Hematopoietic multipotent progenitor cell treated with erythropoietin and hydrocortisone succinate and interleukin-3 and kit ligand, for 6 days (in vitro differentiated cells): ENCODE results near the gene CD5L.

Source experiments
- DNase-seq: peaks from one replicate; pipeline ENCODE4 v3.0.0-alpha.2; 2015

CD5L gene

GRCh38 chr1:157841708-157842107 is at the start of gene CD5L:
TSS of gene CD5L (minus strand) at chr1:157841808. CDS start at chr1:157841701, 107 bp downstream.
- DNase-seq, result no peak

- peak; percentile 30 for DNase-seq
Measured at GRCh38 chr1:157882580-157882979, 41.0 kb upstream of the CD5L start.

- peak; percentile 14 for DNase-seq
Measured at GRCh38 chr1:157880621-157881020, 39.0 kb upstream of the CD5L start.

GRCh38 chr1:157878059-157878458 is 36.5 kb upstream of the CD5L start:
- DNase-seq, result peak; percentile 60

- no peak for DNase-seq
Measured at GRCh38 chr1:157870490-157870889, 28.9 kb upstream of the CD5L start.

GRCh38 chr1:157868654-157869053 is 27.0 kb upstream of the CD5L start:
- DNase-seq, result no peak

GRCh38 chr1:157862114-157863070 is 20.8 kb upstream of the CD5L start:
- DNase-seq, result no peak

- no peak for DNase-seq
Measured at GRCh38 chr1:157856538-157856937, 14.9 kb upstream of the CD5L start.

- no peak for DNase-seq
Measured at GRCh38 chr1:157852476-157852875, 10.9 kb upstream of the CD5L start.

GRCh38 chr1:157849229-157849875 is 7.7 kb upstream of the CD5L start:
- DNase-seq, result peak; percentile 29

- no peak for DNase-seq
Measured at GRCh38 chr1:157844089-157844830, 2.7 kb upstream of the CD5L start.

GRCh38 chr1:157842939-157843338 is 1.3 kb upstream of the CD5L start:
- DNase-seq, result no peak

GRCh38 chr1:157838966-157839365 is 2.6 kb downstream of the CD5L start:
- no peak for DNase-seq

- no peak for DNase-seq
Measured at GRCh38 chr1:157834430-157834829, 7.2 kb downstream of the CD5L start.

- no peak for DNase-seq
Measured at GRCh38 chr1:157833145-157833544, 8.5 kb downstream of the CD5L start.

GRCh38 chr1:157831968-157832626 is 9.5 kb downstream of the CD5L start:
- DNase-seq, result peak; percentile 73

GRCh38 chr1:157830887-157831286 is 10.7 kb downstream of the CD5L start:
- no peak for DNase-seq

- no peak for DNase-seq
Measured at GRCh38 chr1:157829711-157830110, 11.9 kb downstream of the CD5L start.

GRCh38 chr1:157829210-157829609 is 12.4 kb downstream of the CD5L start:
- DNase-seq, result no peak

GRCh38 chr1:157820299-157820698 is 21.3 kb downstream of the CD5L start:
- DNase-seq, result no peak

- DNase-seq, result peak; percentile 31
Measured at GRCh38 chr1:157819896-157820295, 21.7 kb downstream of the CD5L start, which contains the start of gene FCRL1. TSS of gene FCRL1 (minus strand) at chr1:157820120. CDS start at chr1:157820037, 83 bp downstream.

- DNase-seq, result no peak
Measured at GRCh38 chr1:157819215-157819614, 22.4 kb downstream of the CD5L start.

GRCh38 chr1:157813269-157813668 is 28.3 kb downstream of the CD5L start:
- no peak for DNase-seq
